A549 (cell line): Measurements from ENCODE around the gene KRTAP5-4. TPM values are rescaled to one million over a fixed set of nuclear protein-coding genes. Genes with fewer than 3 reads are reported as not detected.

Experiments used
- ATAC-seq, 2 experiments: fragments of 200-7000 bp in 1 of 2; fragments of >200 bp in 1 of 2; cut with Nextera tagmentation in 1 of 2; cut with Tn5 transposase in 1 of 2; 3 replicates each; pipeline versions ENCODE4 v1.8.0 to v1.9.1; 2018 to 2020; ENCODE audit warnings: mild to moderate bottlenecking in 1 of 2, moderate library complexity in 1 of 2
- CTCF ChIA-PET: fragments of 300-600 bp; sonication (Branson Sonifier 250); formaldehyde crosslinking; extraction: SDS; loops from one replicate; lab custom pipeline; 2021; ENCODE audit warnings: antibody characterized with exemption, inconsistent platforms; lab: Yijun Ruan, JAX
- POLR2A ChIA-PET: fragments of 350-600 bp; formaldehyde crosslinking; extraction: SDS; loops from one replicate; lab custom pipeline; 2021; ENCODE audit warnings: antibody characterized with exemption, inconsistent platforms; lab: Yijun Ruan, JAX
- DNase-seq, 2 experiments: peaks; one replicate each; pipeline versions ENCODE4 v3.0.0 to v3.0.0-alpha.2; 2011 to 2016; ENCODE audit warnings: low read depth in 1 of 2, low spot score in 1 of 2
- FAIRE-seq: peaks from 2 replicates; lab custom pipeline; 2011; peaks lifted over from hg19 to GRCh38; lab: Jason Lieb, UNC
- H3K27ac ChIP-seq, 2 experiments: fragments of >200 bp; sonication (Bioruptor Twin); formaldehyde crosslinking; 3 replicates each; pipeline ENCODE4 v1.5.1; 2016 to 2017
- H3K4me1 ChIP-seq: fragments of >200 bp; sonication (Bioruptor Twin); formaldehyde crosslinking; 3 replicates; pipeline ENCODE4 v1.6.1; 2016
- H3K4me2 ChIP-seq: fragments of >200 bp; sonication (Bioruptor Twin); formaldehyde crosslinking; 3 replicates; pipeline ENCODE4 v1.6.1; 2016
- H3K4me3 ChIP-seq: fragments of >200 bp; sonication (Bioruptor Twin); formaldehyde crosslinking; 3 replicates; pipeline ENCODE4 v1.5.1; 2016
- H3K9me3 ChIP-seq: fragments of >200 bp; sonication (Bioruptor Twin); formaldehyde crosslinking; 3 replicates; pipeline ENCODE4 v1.6.1; 2016
- BCL3 ChIP-seq: fragments of >200 bp; sonication (Bioruptor Twin); formaldehyde crosslinking; IDR thresholded peaks from 3 replicates; pipeline ENCODE4 v1.6.1; 2016
- ELK1 ChIP-seq: fragments of 150-350 bp; IDR thresholded peaks from 2 replicates; pipeline ENCODE4 v1.6.1; 2014; ENCODE audit warnings: low read depth, mild to moderate bottlenecking, low read length
- GATA3 ChIP-seq: IDR thresholded peaks from 2 replicates; pipeline ENCODE4 v1.6.1; 2012; ENCODE audit warnings: borderline replicate concordance
- NPAS2 ChIP-seq: fragments of 250-450 bp; sonication (Bioruptor Pico); IDR thresholded peaks from 2 replicates; pipeline ENCODE4 v1.8.0; 2022; ENCODE audit warnings: mild to moderate bottlenecking, moderate library complexity, borderline replicate concordance
- POLR2A ChIP-seq: IDR thresholded peaks from 2 replicates; pipeline ENCODE4 v1.6.1; 2012; ENCODE audit warnings: mild to moderate bottlenecking, low read length
- RAD21 ChIP-seq, 2 experiments: fragments of >200 bp in 1 of 2; sonication (Bioruptor Twin) in 1 of 2; formaldehyde crosslinking in 1 of 2; IDR thresholded peaks in 1 of 2; conservative IDR thresholded peaks in 1 of 2; 2 replicates in 1 of 2; 3 replicates in 1 of 2; pipeline ENCODE4 v1.6.1; 2012 to 2018; ENCODE audit warnings: inconsistent platforms in 1 of 2
- REST ChIP-seq: fragments of 200-600 bp; sonication (generic); IDR thresholded peaks from 2 replicates; pipeline ENCODE4 v1.6.1; 2016; ENCODE audit warnings: antibody characterized with exemption, mild to moderate bottlenecking, moderate library complexity
- SMC3 ChIP-seq: fragments of >200 bp; sonication (Bioruptor Twin); formaldehyde crosslinking; IDR thresholded peaks from 3 replicates; pipeline ENCODE4 v1.6.1; 2018; ENCODE audit warnings: inconsistent platforms
- SREBF2 ChIP-seq: fragments of 450-650 bp; IDR thresholded peaks from 2 replicates; pipeline ENCODE4 v1.6.1; 2014; ENCODE audit warnings: mild to moderate bottlenecking, moderate library complexity
- ZC3H11A ChIP-seq: fragments of 450-650 bp; IDR thresholded peaks from 2 replicates; pipeline ENCODE4 v1.6.1; 2014; ENCODE audit warnings: antibody characterized with exemption, mild to moderate bottlenecking
- ZFP36 ChIP-seq: fragments of 450-650 bp; IDR thresholded peaks from 2 replicates; pipeline ENCODE4 v1.6.1; 2014; ENCODE audit warnings: borderline replicate concordance; ENCODE audit not compliant: partially characterized antibody
- WGBS: methylation state at CpG from one replicate; pipeline ENCODE4 v1.1.6; 2017; ENCODE audit errors: missing lambda C conversion rate; 5-methylcytosine and 5-hydroxymethylcytosine counted together
- polyA plus RNA-seq, 4 experiments: library from polyadenylated mRNA; depleted of rRNA in 3 of 4; stranded (reverse); fragments of >200 nt; fragmentation: RNase III in 1 of 4; extraction: RNeasy Plus Mini Kit Qiagen cat#74134 plus additional on column Dnase treatment in 1 of 4; gene quantifications; 2 replicates in 3 of 4; 3 replicates in 1 of 4; pipeline ENCODE4 v1.2.3, GENCODE V29; 2011 to 2017
- TF ChIP-seq, protein P1 (sequence below): IDR thresholded peaks from 2 replicates; pipeline ENCODE4 v1.6.1; 2012
- TF ChIP-seq, protein P2 (sequence below): IDR thresholded peaks from 2 replicates; pipeline ENCODE4 v1.6.1; 2012; ENCODE audit warnings: low read depth, borderline replicate concordance
- TF ChIP-seq, protein P3 (sequence below): fragments of >200 bp; sonication (Bioruptor Twin); formaldehyde crosslinking; IDR thresholded peaks from 3 replicates; pipeline ENCODE4 v1.5.1; 2016

Gene KRTAP5-4
- polyA plus RNA-seq, 2 of the 4 experiments (the other 2 are of a cell fraction) = not detected

DNA sequence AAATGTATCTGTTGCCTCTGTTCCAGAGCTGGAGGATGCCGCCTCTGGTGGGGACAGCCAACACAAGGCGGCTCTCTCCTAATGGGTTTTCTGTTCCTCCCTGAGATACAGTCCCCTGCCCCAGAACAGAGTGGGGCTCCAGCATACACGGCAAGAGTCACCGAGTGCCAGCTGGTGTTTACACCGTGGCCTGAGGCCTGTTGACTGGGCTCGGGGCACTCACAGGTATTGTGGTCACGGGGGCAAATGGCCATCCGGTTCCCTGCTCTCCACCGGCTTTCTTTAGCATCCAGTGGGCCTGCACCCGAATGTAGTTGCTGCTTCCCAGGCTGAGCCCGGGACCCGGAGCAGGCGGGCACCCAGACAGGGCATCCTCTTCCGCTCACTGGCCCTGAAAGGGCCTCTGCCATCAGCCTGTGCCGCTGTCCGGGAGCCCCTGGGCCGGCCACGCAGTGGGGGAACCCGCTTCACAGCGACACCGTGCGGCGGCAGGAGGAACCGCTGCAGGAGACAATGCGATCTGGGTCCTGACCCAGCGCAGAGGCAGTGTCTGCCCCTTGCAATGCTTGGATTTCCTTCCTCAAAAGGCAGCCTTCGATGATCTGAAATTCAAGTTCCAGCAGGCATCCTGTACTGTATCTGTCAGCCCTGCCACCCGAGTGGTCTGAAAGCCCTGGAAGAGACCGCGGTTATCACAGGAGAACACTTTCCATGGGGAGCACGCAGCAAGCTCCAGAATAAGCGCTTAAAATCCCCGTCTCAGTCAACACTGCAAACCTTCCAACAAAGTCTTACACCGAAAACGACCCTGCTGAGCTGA, 6.8 kb upstream of the KRTAP5-4 start:
- ChIA-PET POLR2A (no interaction called here), CTCF (interaction anchor here (0.6 to 6.9 kb wide), 25 partner anchors 11 to 369 kb away, joined by 3 to 54 read pairs (median 3); partner anchors contain the start of gene KRTAP5-2)
- FAIRE-seq = no peak
- H3K4me1 ChIP-seq = no peaks in the 10 kb centered on the region
- no peak for TF ChIP-seq NPAS2 (CRISPR knock-in tag)
- no peak for TF ChIP-seq BCL3
- TF ChIP-seq RAD21 (conservative IDR thresholded peaks at IDR 0.05 in 1 of 2, IDR thresholded peaks at IDR 0.05 in 1 of 2) = peak; percentile 52 to 68
- TF ChIP-seq, protein P1, sequence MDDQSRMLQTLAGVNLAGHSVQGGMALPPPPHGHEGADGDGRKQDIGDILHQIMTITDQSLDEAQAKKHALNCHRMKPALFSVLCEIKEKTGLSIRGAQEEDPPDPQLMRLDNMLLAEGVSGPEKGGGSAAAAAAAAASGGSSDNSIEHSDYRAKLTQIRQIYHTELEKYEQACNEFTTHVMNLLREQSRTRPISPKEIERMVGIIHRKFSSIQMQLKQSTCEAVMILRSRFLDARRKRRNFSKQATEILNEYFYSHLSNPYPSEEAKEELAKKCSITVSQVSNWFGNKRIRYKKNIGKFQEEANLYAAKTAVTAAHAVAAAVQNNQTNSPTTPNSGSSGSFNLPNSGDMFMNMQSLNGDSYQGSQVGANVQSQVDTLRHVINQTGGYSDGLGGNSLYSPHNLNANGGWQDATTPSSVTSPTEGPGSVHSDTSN = no peak
- TF ChIP-seq SREBF2 = no peak
- TF ChIP-seq, protein P2, sequence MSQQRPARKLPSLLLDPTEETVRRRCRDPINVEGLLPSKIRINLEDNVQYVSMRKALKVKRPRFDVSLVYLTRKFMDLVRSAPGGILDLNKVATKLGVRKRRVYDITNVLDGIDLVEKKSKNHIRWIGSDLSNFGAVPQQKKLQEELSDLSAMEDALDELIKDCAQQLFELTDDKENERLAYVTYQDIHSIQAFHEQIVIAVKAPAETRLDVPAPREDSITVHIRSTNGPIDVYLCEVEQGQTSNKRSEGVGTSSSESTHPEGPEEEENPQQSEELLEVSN = no peak
- no peak for TF ChIP-seq POLR2A
- no peak for TF ChIP-seq REST
- TF ChIP-seq GATA3 = no peak
- TF ChIP-seq, protein P3, sequence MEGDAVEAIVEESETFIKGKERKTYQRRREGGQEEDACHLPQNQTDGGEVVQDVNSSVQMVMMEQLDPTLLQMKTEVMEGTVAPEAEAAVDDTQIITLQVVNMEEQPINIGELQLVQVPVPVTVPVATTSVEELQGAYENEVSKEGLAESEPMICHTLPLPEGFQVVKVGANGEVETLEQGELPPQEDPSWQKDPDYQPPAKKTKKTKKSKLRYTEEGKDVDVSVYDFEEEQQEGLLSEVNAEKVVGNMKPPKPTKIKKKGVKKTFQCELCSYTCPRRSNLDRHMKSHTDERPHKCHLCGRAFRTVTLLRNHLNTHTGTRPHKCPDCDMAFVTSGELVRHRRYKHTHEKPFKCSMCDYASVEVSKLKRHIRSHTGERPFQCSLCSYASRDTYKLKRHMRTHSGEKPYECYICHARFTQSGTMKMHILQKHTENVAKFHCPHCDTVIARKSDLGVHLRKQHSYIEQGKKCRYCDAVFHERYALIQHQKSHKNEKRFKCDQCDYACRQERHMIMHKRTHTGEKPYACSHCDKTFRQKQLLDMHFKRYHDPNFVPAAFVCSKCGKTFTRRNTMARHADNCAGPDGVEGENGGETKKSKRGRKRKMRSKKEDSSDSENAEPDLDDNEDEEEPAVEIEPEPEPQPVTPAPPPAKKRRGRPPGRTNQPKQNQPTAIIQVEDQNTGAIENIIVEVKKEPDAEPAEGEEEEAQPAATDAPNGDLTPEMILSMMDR = peak; percentile 82
- TF ChIP-seq ELK1 = no peak
- peak; percentile 63 for TF ChIP-seq SMC3
- TF ChIP-seq ZFP36 = no peak
- no peak for TF ChIP-seq ZC3H11A
- TF ChIP-seq, all 56 proteins: peak for 3
- Histone ChIP-seq H3K27ac (no peak overlapping the region), H3K4me3 (no peak overlapping the region), H3K9me3 (no peaks in the 10 kb centered on the region), H3K4me2 (peak overlapping the region; percentile 37; the same call in 1 of the 3 replicates)
- 34% methylated on average over 31 of the region's 35 CpGs for WGBS
- DNase-seq = peak; percentile 44 to 83
- peak; percentile 84 to 97 for ATAC-seq
